Measurements from ENCODE around the gene LCN12.

Gene LCN12

GRCh38 chr9:136945333-136946227 is 6.5 kb upstream of the LCN12 start:
- no peak for DNase-seq

- DNase-seq, result no peak
Observed at GRCh38 chr9:136946228-136947027, 5.6 kb upstream of the LCN12 start.

- no peak for DNase-seq
Observed at GRCh38 chr9:136947028-136947891, 4.8 kb upstream of the LCN12 start.

GRCh38 chr9:136947955-136948510 is 4.0 kb upstream of the LCN12 start:
- DNase-seq, result no peak

GRCh38 chr9:136949239-136949816 is 2.7 kb upstream of the LCN12 start:
- DNase-seq, result no peak

- DNase-seq, result peak; percentile 96
Observed at GRCh38 chr9:136949817-136950655, 2.0 kb upstream of the LCN12 start.

GRCh38 chr9:136950656-136951276 is 1.3 kb upstream of the LCN12 start:
- no peak for DNase-seq

- no peak for DNase-seq
Observed at GRCh38 chr9:136952321-136952850, 313 bp downstream of the LCN12 start.

- no peak for DNase-seq
Observed at GRCh38 chr9:136952876-136953770, 1.1 kb downstream of the LCN12 start.

- DNase-seq, result no peak
Observed at GRCh38 chr9:136953771-136954269, 1.7 kb downstream of the LCN12 start.

- DNase-seq, result no peak
Observed at GRCh38 chr9:136954270-136955083, 2.4 kb downstream of the LCN12 start.

GRCh38 chr9:136955202-136955942 is 3.3 kb downstream of the LCN12 start:
- no peak for DNase-seq

GRCh38 chr9:136955943-136956335 is 3.9 kb downstream of the LCN12 start:
- no peak for DNase-seq

GRCh38 chr9:136956604-136957003 is 4.5 kb downstream of the LCN12 start:
- no peak for DNase-seq

- DNase-seq, result no peak
Observed at GRCh38 chr9:136957461-136957860, 5.4 kb downstream of the LCN12 start.

GRCh38 chr9:136957901-136958300 is 5.8 kb downstream of the LCN12 start:
- no peak for DNase-seq

GRCh38 chr9:136958473-136958872 is 6.4 kb downstream of the LCN12 start:
- DNase-seq, result no peak

Measured in activated CD4-positive, alpha-beta T cell treated with anti-CD3 and anti-CD28 coated beads, Interleukin-2, amount 50 U/mL, for 1 hour (primary cell).